MM.1S (cell line): ENCODE results near the gene ZNF304.

ENCODE experiments used
- CTCF ChIP-seq: fragments of 300-600 bp; sonication (generic); IDR thresholded peaks from 2 replicates; pipeline ENCODE4 v1.5.1; 2016; ENCODE audit warnings: antibody characterized with exemption, low read length, mixed read lengths
- EZH2 ChIP-seq: fragments of 300-600 bp; sonication (generic); optimal IDR thresholded peaks from 2 replicates; pipeline ENCODE3; 2017; ENCODE audit warnings: low read depth, mild to moderate bottlenecking, antibody characterized with exemption, low read length, mixed read lengths
- EZH2phosphoT487 ChIP-seq: fragments of 300-600 bp; sonication (generic); IDR thresholded peaks from 2 replicates; pipeline ENCODE4 v1.6.1; 2018; ENCODE audit warnings: antibody characterized with exemption, low read length

GRCh38 chr19:57351867-57352266 is 796 bp downstream of the ZNF304 start:
- TF ChIP-seq CTCF (no peak), EZH2phosphoT487 (no peak), EZH2 (no peak)
